Stimulated activated CD4-positive, alpha-beta T cell treated with anti-CD3 and anti-CD28 coated beads, Interleukin-2, amount 100 ng/mL, for 24 hours (primary cell): ENCODE data around the gene KIAA0319L.

Source experiments
- DNase-seq, 2 donors: peaks; one replicate each; pipeline ENCODE4 v3.0.0-alpha.2; 2020

KIAA0319L gene

GRCh38 chr1:35535243-35535642 is 22.0 kb downstream of the KIAA0319L start:
- no peak for DNase-seq

DNA sequence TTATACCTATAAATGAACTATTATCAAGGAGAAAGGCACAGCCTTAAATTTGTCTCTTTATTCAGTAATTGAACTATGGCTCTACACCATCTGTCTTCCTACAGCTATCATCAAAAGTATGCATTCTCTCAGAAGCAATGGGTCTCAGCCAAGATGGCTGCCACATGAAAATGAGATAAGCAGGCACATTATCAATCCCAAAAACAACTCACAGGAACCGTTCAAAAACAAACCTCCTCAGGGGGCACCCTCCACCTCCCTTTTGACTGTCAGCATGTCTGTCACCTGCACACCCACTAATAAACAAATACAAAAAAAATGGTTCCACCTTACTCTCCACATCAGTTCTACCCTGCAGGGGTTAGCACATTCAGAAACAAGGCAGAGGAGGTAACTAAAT is 23.6 kb downstream of the KIAA0319L start:
- no peak for DNase-seq

- no peak for DNase-seq
These were observed 24.5 kb downstream of the KIAA0319L start for GRCh38 chr1:35532497-35533223.

DNA sequence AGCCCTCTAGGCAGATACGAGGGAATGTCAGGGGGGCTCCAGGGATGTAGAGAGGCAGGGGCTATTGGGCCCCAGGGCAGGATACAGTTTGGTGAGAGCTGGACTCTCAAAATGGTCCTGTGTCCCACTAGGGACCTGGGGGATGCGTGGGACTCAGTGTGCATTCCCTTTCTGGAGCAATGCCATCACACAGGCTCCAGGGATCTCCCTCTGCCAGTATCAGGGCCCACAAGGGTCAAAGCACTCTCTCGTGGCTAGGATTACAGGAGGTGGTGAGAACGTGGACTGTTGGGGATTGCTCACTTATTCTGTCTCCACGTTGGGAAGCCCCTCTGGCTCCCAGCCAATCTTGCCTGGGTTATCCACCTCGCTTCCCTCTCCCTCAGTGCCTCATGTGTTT is 25.8 kb downstream of the KIAA0319L start:
- no peak for DNase-seq

- no peak for DNase-seq
These were observed 26.3 kb downstream of the KIAA0319L start for GRCh38 chr1:35530946-35531345.

DNA sequence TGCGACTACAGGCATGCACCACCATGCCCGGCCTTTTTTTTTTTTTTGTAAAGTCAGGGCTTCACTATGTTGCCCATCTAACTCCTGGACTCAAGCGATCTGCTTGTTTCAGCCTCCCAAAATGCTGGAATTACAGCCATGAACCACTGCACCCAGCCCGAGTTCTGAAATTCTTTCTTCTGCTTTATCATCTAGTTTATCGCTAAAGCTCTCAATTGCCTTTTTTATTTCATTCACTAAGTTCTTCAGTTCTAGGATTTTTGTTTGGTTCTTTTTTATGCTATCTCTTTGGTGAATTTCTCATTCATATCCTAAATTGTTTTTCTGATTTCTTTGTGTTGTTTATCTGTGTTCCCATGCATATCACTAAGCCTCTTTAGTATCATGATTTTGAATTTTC is 27.0 kb downstream of the KIAA0319L start:
- no peak for DNase-seq

DNA sequence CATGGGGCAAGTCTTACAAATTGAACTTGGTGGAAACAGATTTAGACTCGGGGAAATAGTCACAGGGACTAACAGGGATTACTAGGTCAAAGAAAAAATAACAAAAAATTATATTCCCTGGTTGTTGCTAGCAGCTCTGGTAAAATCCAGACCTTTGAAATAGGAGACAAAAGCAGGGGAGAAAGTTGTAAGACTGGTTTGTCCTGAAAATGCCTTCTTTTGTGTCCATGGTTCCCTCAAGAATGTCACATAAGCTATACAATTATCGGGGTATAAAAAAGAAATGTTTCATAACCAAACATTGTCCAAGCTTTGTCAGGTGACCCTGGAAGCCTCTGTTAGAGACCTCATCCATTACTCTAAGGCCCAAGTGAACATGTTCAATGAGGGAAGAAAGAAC is 33.1 kb downstream of the KIAA0319L start:
- no peak for DNase-seq

DNA sequence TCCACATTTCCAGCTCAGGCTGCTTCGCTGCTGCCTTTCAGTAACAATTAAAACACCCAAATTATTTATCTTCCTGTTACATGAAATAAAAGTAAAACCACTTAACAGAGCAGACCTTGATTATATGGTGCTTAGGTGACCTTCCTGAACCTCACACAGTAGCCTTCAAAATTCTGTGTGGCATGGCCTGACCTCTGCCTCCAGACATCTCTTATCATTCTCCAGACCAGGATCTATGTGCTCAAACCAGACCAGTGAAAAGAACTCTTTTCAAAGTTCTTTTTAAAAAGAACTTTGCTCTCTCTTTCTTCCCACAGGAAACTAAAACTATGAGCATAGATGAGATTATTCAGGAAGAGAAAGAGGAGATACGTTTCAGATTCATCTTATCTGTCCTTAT is 37.8 kb downstream of the KIAA0319L start:
- DNase-seq, result no peak

DNA sequence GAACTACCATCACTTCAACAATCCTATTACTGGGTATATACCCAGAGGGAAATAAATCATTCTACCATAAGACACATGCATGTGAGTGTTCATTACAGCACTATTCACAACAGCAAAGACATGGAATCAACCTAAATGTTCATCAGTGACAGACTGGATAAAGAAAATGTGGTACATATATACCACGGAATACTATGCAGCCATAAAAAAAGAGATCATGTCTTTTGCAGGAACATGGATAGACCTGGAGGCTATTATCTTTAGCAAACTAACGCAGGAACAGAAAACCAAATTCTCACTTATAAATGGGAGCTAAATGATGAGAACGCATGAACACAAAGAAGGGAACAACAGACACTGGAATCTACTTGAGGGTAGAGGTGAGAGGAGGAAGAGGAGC is 39.0 kb downstream of the KIAA0319L start:
- DNase-seq, result no peak

- DNase-seq, result no peak
These were observed 45.9 kb downstream of the KIAA0319L start for GRCh38 chr1:35511305-35511704.

DNA sequence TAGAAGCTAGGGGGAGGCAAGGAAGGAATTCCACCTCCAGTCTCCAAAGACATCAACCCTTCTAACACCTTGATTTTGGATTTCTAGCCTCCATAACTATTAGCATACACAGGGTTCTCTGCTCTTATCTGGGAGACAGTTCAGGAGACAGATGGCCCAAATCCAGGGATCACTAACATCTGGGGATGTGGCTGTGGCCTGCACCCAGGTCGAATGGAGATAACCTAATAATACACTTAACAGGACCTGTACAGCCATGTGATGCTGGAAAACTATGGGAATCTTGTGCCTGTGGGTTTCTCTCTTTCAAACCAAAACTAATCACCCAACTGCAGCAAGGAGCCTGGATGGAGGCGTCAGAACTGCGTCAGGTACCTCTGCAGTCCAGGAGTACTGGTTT is 47.6 kb downstream of the KIAA0319L start:
- no peak for DNase-seq

DNA sequence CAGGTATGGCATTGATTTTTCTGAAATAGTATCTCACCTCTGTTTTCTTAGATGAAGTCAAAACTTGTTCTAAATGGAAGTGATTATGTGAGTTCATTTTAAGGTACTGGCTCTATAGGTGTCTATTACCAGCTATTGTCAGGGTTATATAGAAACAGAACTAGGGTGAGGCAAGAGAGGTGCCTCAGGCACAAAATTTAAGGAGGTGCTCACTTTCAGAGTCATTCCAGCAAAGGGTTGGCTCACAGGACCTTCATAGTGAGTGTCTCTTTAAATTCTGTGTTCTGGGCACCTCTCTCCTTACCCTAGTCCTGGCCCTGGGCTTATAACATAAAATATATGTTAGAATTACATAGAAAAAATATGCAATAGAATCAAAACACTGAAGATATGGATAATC is 49.3 kb downstream of the KIAA0319L start:
- DNase-seq, result no peak

- DNase-seq, result no peak
These were observed 50.0 kb downstream of the KIAA0319L start for GRCh38 chr1:35506960-35507912.

GRCh38 chr1:35505911-35506798 is 51.0 kb downstream of the KIAA0319L start:
- peak; percentile 20 to 28 for DNase-seq

DNA sequence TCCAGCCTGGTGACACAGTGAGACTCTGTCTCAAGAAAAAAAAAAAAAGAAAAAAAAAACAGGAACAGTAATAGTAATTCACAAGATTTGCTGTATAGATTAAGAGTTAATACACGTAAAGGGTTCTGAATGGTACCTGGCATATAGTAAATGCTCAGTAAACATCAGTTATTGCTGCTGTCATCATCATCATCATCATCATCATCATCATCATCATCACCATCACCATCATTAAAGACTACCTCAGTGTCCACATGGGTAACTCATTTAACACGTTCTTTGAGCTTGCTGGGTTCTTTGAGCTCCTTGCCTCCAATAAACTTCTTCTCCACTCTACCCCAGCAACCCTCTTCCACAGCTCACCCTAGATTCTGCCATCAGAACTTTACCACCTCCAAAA is 55.0 kb downstream of the KIAA0319L start:
- no peak for DNase-seq

GRCh38 chr1:35500439-35500838 is 56.8 kb downstream of the KIAA0319L start:
- no peak for DNase-seq

GRCh38 chr1:35499652-35500176 is 57.5 kb downstream of the KIAA0319L start:
- DNase-seq, result no peak

DNA sequence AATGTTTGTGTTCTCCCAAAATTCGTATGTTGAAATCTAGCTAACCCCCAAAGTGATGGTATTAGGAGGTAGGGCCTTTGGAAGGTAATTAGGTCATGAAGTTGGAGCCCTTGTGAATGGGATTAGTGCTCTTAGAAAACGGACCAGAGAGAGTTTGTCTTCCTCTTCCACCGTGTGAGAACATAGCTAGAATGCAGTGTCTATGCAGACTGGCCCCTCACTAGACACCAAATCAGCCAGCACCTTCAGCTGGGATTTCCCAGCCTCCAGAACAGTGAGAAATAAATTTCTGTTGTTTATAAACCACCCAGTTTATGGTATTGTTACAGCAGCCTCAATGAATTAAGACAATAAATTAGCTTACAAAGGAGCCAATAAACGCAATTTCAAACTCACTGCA is 58.0 kb downstream of the KIAA0319L start:
- no peak for DNase-seq

- DNase-seq, result no peak
These were observed 59.6 kb downstream of the KIAA0319L start for GRCh38 chr1:35497571-35497970.

DNA sequence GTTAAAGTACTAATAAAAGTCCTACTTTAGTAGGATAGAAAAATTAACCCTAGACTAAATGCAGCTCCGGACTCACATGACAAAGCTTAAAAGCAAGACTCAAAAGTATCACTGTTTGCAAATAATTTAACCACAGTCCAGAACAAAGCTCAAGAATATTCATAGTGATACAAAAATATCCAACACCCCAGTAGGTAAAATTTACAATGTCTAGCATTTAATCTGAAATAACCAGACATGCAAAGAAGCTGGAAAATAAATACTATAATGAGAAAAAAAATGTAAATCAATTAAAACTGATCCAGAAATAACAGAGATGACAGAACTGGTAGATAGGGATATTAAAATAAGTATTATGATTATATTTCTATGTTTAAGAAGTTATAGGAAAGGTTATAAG is 67.0 kb downstream of the KIAA0319L start:
- no peak for DNase-seq

DNA sequence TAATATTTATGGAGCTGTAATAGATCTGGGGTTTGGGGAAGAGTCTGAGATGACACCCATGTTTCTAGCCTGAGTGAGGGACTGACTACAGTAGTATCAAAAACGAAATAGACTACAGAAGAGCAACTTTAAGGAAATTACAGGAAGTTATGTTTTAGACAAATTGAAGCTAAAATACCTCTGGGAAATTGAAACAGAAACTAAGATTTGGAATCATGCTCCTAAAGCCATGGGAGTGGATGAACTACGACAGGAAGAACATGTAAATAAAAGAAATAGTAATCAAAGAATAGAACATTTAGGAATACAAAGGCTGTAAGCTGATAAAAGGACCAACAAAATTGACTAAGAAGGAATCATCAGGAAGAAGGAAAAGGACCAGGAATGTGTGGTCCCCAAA is 68.9 kb downstream of the KIAA0319L start:
- DNase-seq, result no peak

- no peak for DNase-seq
These were observed 70.3 kb downstream of the KIAA0319L start for GRCh38 chr1:35486858-35487408.

GRCh38 chr1:35481229-35481628 is 76.0 kb downstream of the KIAA0319L start:
- DNase-seq, result no peak
